Measurements from ENCODE around the gene TFF3. TPM values are rescaled to one million over a fixed set of nuclear protein-coding genes. Genes with fewer than 3 reads are reported as not detected.

TFF3 gene
- polyA plus RNA-seq, 1 donor from 2014 or later, result not detected

GRCh38 chr21:42299324-42300044 lies 15.7 kb downstream of the TFF3 start:
- Histone ChIP-seq H3K79me2 (replicated peaks; ENCODE audit: insufficient read depth, low read length) (no peaks in the 10 kb centered on the region), H4K20me1 (ENCODE audit: insufficient read depth) (no peaks in the 10 kb centered on the region), H3F3A (ENCODE audit: insufficient read depth, low read length, poor library complexity, severe bottlenecking) (no peaks in the 10 kb centered on the region), H3K36me3 (ENCODE audit: insufficient read depth, low read length) (no peaks in the 10 kb centered on the region), H3K27ac (ENCODE audit: low read length) (no peak overlapping the region), H3K9me2 (ENCODE audit: insufficient read depth, low read length) (no peaks in the 10 kb centered on the region), H2AFZ (ENCODE audit: low read depth, low read length) (no peak overlapping the region), H3K27me3 (ENCODE audit: insufficient read depth, low read depth, low read length) (no peaks in the 10 kb centered on the region), H3K4me2 (ENCODE audit: low read length) (no peak overlapping the region), H3K9me3 (ENCODE audit: low read length) (no peaks in the 10 kb centered on the region), H3K9ac (ENCODE audit: low read length) (no peak overlapping the region), H3K4me3 (ENCODE audit: low read length) (no peak overlapping the region)
- no peak for TF ChIP-seq CTCF (IDR thresholded peaks at IDR 0.05; ENCODE audit: poor library complexity, severe bottlenecking)

GRCh38 chr21:42298657-42299056 lies 16.6 kb downstream of the TFF3 start:
- H3K4me3 ChIP-seq (ENCODE audit: low read length), result no peak overlapping the region
- H3K9me3 ChIP-seq (ENCODE audit: low read length), result no peaks in the 10 kb centered on the region
- H3K27me3 ChIP-seq (ENCODE audit: insufficient read depth, low read depth, low read length), result no peaks in the 10 kb centered on the region
- no peaks in the 10 kb centered on the region for H4K20me1 ChIP-seq (ENCODE audit: insufficient read depth)
- no peak for TF ChIP-seq CTCF (IDR thresholded peaks at IDR 0.05; ENCODE audit: poor library complexity, severe bottlenecking)
- no peak for TF ChIP-seq RAD21 (conservative IDR thresholded peaks at IDR 0.05)
- TF ChIP-seq EZH2 (IDR thresholded peaks at IDR 0.05; ENCODE audit: borderline replicate concordance, insufficient read depth, low read length, poor library complexity, severe bottlenecking), result no peak
- no peak for TF ChIP-seq MXI1 (conservative IDR thresholded peaks at IDR 0.05; ENCODE audit: poor library complexity, severe bottlenecking)
- TF ChIP-seq EP300 (conservative IDR thresholded peaks at IDR 0.05; ENCODE audit: poor library complexity, severe bottlenecking), result no peak
- no peak for TF ChIP-seq REST (IDR thresholded peaks at IDR 0.05; ENCODE audit: borderline replicate concordance)
- no peak overlapping the region for H3K27ac ChIP-seq (ENCODE audit: low read length)
- H2AFZ ChIP-seq (ENCODE audit: low read depth, low read length), result no peak overlapping the region
- no peaks in the 10 kb centered on the region for H3F3A ChIP-seq (ENCODE audit: insufficient read depth, low read length, poor library complexity, severe bottlenecking)
- no peak overlapping the region for H3K4me2 ChIP-seq (ENCODE audit: low read length)
- no peaks in the 10 kb centered on the region for H3K79me2 ChIP-seq (replicated peaks; ENCODE audit: insufficient read depth, low read length)
- no peak overlapping the region for H3K9ac ChIP-seq (ENCODE audit: low read length)
- no peaks in the 10 kb centered on the region for H3K36me3 ChIP-seq (ENCODE audit: insufficient read depth, low read length)
- no peaks in the 10 kb centered on the region for H3K9me2 ChIP-seq (ENCODE audit: insufficient read depth, low read length)

All from neural cell (in vitro differentiated cells).